Liver (tissue), 3 donors: Measurements from ENCODE around the gene CHSY1.

Experiments
- JUND ChIP-seq, 2 donors: IDR thresholded peaks; 2 replicates each; pipeline ENCODE4 v1.6.1; 2016; ENCODE audit warnings: antibody characterized with exemption in 2 of 2
- TF ChIP-seq, protein P1 (sequence below): fragments of 150-350 bp; IDR thresholded peaks from 2 replicates; pipeline ENCODE4 v1.5.1; 2017; ENCODE audit warnings: improper control_type of control experiment, low read depth, low read length; ENCODE audit not compliant: missing input control
- TF ChIP-seq, protein P2 (sequence below): IDR thresholded peaks from 2 replicates; pipeline ENCODE4 v1.6.1; 2016; ENCODE audit warnings: antibody characterized with exemption, mild to moderate bottlenecking
- TF ChIP-seq, protein P3 (sequence below): IDR thresholded peaks from 2 replicates; pipeline ENCODE4 v1.6.1; 2016; ENCODE audit warnings: antibody characterized with exemption
- donor health status: healthy.
- donor health status: healthy.

DNA sequence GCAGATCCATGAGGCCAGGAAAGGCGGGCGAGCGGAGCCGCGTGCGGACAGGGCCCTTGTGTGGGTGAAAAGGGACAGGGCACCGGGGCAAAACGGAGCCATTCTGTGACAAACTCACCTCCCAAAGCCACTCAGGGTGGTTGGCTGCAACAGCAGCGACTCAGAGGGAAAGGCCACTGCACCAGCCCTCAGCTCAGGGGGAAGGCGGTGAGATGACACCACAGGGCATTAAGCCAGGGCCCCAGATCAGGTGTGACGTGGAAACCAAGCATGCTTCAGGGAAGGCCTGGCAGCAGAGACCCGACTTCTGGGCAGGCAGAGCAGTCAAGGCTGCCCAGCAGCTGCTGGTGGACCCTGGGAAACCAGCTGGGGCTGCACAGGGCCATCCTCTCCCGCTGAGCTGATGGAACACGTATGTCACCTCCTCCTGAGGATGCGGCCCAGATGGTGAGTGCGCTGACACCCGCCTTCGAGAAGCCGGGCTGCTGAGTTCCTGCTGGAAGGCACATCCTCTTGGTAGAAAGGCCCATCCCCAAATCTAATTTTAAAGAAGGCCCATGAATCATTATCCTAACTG, 82.3 kb downstream of the CHSY1 start:
- TF ChIP-seq, protein P1, sequence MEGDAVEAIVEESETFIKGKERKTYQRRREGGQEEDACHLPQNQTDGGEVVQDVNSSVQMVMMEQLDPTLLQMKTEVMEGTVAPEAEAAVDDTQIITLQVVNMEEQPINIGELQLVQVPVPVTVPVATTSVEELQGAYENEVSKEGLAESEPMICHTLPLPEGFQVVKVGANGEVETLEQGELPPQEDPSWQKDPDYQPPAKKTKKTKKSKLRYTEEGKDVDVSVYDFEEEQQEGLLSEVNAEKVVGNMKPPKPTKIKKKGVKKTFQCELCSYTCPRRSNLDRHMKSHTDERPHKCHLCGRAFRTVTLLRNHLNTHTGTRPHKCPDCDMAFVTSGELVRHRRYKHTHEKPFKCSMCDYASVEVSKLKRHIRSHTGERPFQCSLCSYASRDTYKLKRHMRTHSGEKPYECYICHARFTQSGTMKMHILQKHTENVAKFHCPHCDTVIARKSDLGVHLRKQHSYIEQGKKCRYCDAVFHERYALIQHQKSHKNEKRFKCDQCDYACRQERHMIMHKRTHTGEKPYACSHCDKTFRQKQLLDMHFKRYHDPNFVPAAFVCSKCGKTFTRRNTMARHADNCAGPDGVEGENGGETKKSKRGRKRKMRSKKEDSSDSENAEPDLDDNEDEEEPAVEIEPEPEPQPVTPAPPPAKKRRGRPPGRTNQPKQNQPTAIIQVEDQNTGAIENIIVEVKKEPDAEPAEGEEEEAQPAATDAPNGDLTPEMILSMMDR: no peak
- TF ChIP-seq, protein P2, sequence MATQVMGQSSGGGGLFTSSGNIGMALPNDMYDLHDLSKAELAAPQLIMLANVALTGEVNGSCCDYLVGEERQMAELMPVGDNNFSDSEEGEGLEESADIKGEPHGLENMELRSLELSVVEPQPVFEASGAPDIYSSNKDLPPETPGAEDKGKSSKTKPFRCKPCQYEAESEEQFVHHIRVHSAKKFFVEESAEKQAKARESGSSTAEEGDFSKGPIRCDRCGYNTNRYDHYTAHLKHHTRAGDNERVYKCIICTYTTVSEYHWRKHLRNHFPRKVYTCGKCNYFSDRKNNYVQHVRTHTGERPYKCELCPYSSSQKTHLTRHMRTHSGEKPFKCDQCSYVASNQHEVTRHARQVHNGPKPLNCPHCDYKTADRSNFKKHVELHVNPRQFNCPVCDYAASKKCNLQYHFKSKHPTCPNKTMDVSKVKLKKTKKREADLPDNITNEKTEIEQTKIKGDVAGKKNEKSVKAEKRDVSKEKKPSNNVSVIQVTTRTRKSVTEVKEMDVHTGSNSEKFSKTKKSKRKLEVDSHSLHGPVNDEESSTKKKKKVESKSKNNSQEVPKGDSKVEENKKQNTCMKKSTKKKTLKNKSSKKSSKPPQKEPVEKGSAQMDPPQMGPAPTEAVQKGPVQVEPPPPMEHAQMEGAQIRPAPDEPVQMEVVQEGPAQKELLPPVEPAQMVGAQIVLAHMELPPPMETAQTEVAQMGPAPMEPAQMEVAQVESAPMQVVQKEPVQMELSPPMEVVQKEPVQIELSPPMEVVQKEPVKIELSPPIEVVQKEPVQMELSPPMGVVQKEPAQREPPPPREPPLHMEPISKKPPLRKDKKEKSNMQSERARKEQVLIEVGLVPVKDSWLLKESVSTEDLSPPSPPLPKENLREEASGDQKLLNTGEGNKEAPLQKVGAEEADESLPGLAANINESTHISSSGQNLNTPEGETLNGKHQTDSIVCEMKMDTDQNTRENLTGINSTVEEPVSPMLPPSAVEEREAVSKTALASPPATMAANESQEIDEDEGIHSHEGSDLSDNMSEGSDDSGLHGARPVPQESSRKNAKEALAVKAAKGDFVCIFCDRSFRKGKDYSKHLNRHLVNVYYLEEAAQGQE: no peak
- TF ChIP-seq JUND (IDR thresholded peaks at IDR 0.05): no peak
- TF ChIP-seq, protein P3, sequence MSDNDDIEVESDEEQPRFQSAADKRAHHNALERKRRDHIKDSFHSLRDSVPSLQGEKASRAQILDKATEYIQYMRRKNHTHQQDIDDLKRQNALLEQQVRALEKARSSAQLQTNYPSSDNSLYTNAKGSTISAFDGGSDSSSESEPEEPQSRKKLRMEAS: no peak
